ENCODE measurements around the gene BIRC7. TPM values are rescaled to one million over a fixed set of nuclear protein-coding genes. Genes with fewer than 3 reads are reported as not detected.

The BIRC7 gene
- polyA plus RNA-seq, 3 donors, result 0.21 TPM; not detected in 2

- Histone ChIP-seq H3K9me3 (replicated peaks in 1 of 2; ENCODE audit: control insufficient read depth in 1 of 2, insufficient read depth in 1 of 2, low read length in 2 of 2) (no peaks in the 10 kb centered on the region), H3K36me3 (replicated peaks in 1 of 2; ENCODE audit: control insufficient read depth in 1 of 2, insufficient read depth in 2 of 2, low read length in 2 of 2) (peaks cover 63 to 96% of the 10 kb centered on the region in 2 donors), H3K27ac (ENCODE audit: low read depth in 1 of 2, low read length in 2 of 2) (no peak overlapping the region), H3K79me2 (ENCODE audit: insufficient read depth, low read length) (peaks cover 56% of the 10 kb centered on the region), H3K4me2 (replicated peaks; ENCODE audit: extremely low read depth, low read length, poor library complexity, severe bottlenecking) (no peak overlapping the region), H3K9ac (ENCODE audit: insufficient read depth, low read length, poor library complexity, severe bottlenecking) (no peak overlapping the region), H3K4me3 (replicated peaks in 1 of 3; ENCODE audit: low read depth in 2 of 3, low read length in 3 of 3) (no peak overlapping the region), H3K27me3 (ENCODE audit: control insufficient read depth in 2 of 2, insufficient read depth in 2 of 2, low read length in 2 of 2) (no peaks in the 10 kb centered on the region), H2AFZ (ENCODE audit: insufficient read depth, low read depth, low read length, poor library complexity, severe bottlenecking) (no peak overlapping the region), H3K4me1 (ENCODE audit: control insufficient read depth in 1 of 2, insufficient read depth in 2 of 2, low read length in 2 of 2) (no peaks in the 10 kb centered on the region), H4K20me1 (ENCODE audit: insufficient read depth, low read length) (peaks cover 97% of the 10 kb centered on the region)
- Mint-ChIP-seq H3K4me3 (no peak overlapping the region), H3K27me3 (ENCODE audit: low read depth in 3 of 3) (peaks cover 0 to 2% (median 0%) of the 10 kb centered on the region in 3 donors), H3K4me1 (no peaks in the 10 kb centered on the region), H3K36me3 (peaks cover 70 to 91% of the 10 kb centered on the region in 2 donors), H3K9me3 (no peaks in the 10 kb centered on the region), H3K27ac (no peak overlapping the region)
- no peak for DNase-seq
- no peak for TF ChIP-seq CTCF (IDR thresholded peaks at IDR 0.05)
- intact Hi-C loops (cut with micrococcal nuclease), result no loop called here
- 94% methylated on average over 5 of the region's 7 CpGs for WGBS (ENCODE audit: insufficient coverage)
Observed at GRCh38 chr20:63198606-63199005, 37.1 kb upstream of the BIRC7 start.

DNA sequence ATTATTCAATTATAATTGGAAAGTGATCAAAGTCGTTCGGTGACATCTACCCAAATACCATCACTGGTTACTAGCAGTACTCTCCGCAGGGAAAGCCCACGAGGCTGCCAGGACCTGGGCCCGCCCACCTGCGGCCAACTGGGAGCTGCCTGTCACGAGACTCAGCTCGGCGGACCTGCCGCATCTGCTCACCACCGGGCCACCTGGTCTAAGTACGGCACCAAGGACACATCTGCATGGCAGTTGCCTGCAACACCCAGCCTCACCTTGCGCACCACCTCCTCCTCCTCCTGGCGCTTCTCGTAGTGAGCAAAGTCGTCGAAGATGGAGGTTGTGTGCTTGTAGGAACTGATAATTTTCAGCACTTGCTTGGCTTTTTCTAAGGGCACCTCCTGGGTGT, 33.7 kb upstream of the BIRC7 start:
- intact Hi-C loops (cut with micrococcal nuclease), result no loop called here
- Mint-ChIP-seq H3K27ac (no peak overlapping the region), H3K27me3 (ENCODE audit: low read depth in 3 of 3) (peaks cover 0 to 2% (median under 1%) of the 10 kb centered on the region in 3 donors), H3K36me3 (peaks cover 74 to 98% of the 10 kb centered on the region in 2 donors), H3K4me1 (no peaks in the 10 kb centered on the region), H3K4me3 (no peak overlapping the region), H3K9me3 (no peaks in the 10 kb centered on the region)
- WGBS (ENCODE audit: insufficient coverage), result 99% methylated on average over 9 of the region's 17 CpGs
- Histone ChIP-seq H3K4me2 (replicated peaks; ENCODE audit: extremely low read depth, low read length, poor library complexity, severe bottlenecking) (no peak overlapping the region), H4K20me1 (ENCODE audit: insufficient read depth, low read length) (peaks cover 100% of the 10 kb centered on the region), H3K9ac (ENCODE audit: insufficient read depth, low read length, poor library complexity, severe bottlenecking) (no peak overlapping the region), H3K27ac (ENCODE audit: low read depth in 1 of 2, low read length in 2 of 2) (no peak overlapping the region), H3K27me3 (ENCODE audit: control insufficient read depth in 2 of 2, insufficient read depth in 2 of 2, low read length in 2 of 2) (no peaks in the 10 kb centered on the region), H3K4me1 (ENCODE audit: control insufficient read depth in 1 of 2, insufficient read depth in 2 of 2, low read length in 2 of 2) (no peaks in the 10 kb centered on the region), H3K4me3 (replicated peaks in 1 of 3; ENCODE audit: low read depth in 2 of 3, low read length in 3 of 3) (no peak overlapping the region), H3K9me3 (replicated peaks in 1 of 2; ENCODE audit: control insufficient read depth in 1 of 2, insufficient read depth in 1 of 2, low read length in 2 of 2) (no peaks in the 10 kb centered on the region), H3K79me2 (ENCODE audit: insufficient read depth, low read length) (peaks cover 81% of the 10 kb centered on the region), H2AFZ (ENCODE audit: insufficient read depth, low read depth, low read length, poor library complexity, severe bottlenecking) (no peak overlapping the region), H3K36me3 (replicated peaks in 1 of 2; ENCODE audit: control insufficient read depth in 1 of 2, insufficient read depth in 2 of 2, low read length in 2 of 2) (peaks cover 72 to 100% of the 10 kb centered on the region in 2 donors)
- TF ChIP-seq CTCF (IDR thresholded peaks at IDR 0.05), result no peak
- DNase-seq, result no peak

Data from CD14-positive monocyte (primary cell).